Hepatocyte (in vitro differentiated cells): ENCODE results near the gene ADAMTSL1. TPM values are rescaled to one million over a fixed set of nuclear protein-coding genes. Genes with fewer than 3 reads are reported as not detected.

Source experiments
- DNase-seq: peaks from one replicate; pipeline ENCODE4 v3.0.0-alpha.2; 2016; ENCODE audit warnings: low spot score
- H2AFZ ChIP-seq: fragments of 200-600 bp; sonication (generic); 2 replicates; pipeline ENCODE4 v1.6.0; 2016; ENCODE audit warnings: antibody characterized with exemption, mild to moderate bottlenecking
- H3K27ac ChIP-seq: fragments of 200-600 bp; sonication (generic); 2 replicates; pipeline ENCODE4 v1.5.1; 2016; ENCODE audit warnings: mild to moderate bottlenecking
- H3K27me3 ChIP-seq: fragments of 200-600 bp; sonication (generic); 2 replicates; pipeline ENCODE4 v1.6.1; 2016
- H3K36me3 ChIP-seq: fragments of 200-600 bp; sonication (generic); replicated peaks from 2 replicates; pipeline ENCODE4 v1.5.1; 2016; ENCODE audit warnings: low read depth; ENCODE audit not compliant: insufficient read depth
- H3K4me1 ChIP-seq: fragments of 200-600 bp; sonication (generic); 2 replicates; pipeline ENCODE4 v1.5.1; 2016; ENCODE audit warnings: mild to moderate bottlenecking, moderate library complexity; ENCODE audit not compliant: insufficient read depth
- H3K4me2 ChIP-seq: fragments of 200-600 bp; sonication (generic); 2 replicates; pipeline ENCODE4 v1.6.0; 2016
- H3K4me3 ChIP-seq: fragments of 200-600 bp; sonication (generic); 2 replicates; pipeline ENCODE4 v1.5.1; 2016; ENCODE audit warnings: mild to moderate bottlenecking
- H3K79me2 ChIP-seq: fragments of 200-600 bp; sonication (generic); 2 replicates; pipeline ENCODE4 v1.6.0; 2017; ENCODE audit warnings: mild to moderate bottlenecking
- H3K9me2 ChIP-seq: fragments of 200-600 bp; sonication (generic); replicated peaks from 2 replicates; pipeline ENCODE4 v1.6.0; 2017; ENCODE audit warnings: mild to moderate bottlenecking; ENCODE audit not compliant: insufficient read depth
- H3K9me3 ChIP-seq: fragments of 200-600 bp; sonication (generic); 2 replicates; pipeline ENCODE4 v1.5.1; 2016; ENCODE audit warnings: low read depth, mild to moderate bottlenecking
- H4K20me1 ChIP-seq: fragments of 200-600 bp; sonication (generic); 2 replicates; pipeline ENCODE4 v1.6.0; 2016; ENCODE audit warnings: mild to moderate bottlenecking; ENCODE audit not compliant: insufficient read depth, poor library complexity, severe bottlenecking
- EZH2 ChIP-seq: fragments of 200-600 bp; sonication (generic); IDR thresholded peaks from 2 replicates; pipeline ENCODE4 v1.6.1; 2016; ENCODE audit warnings: antibody characterized with exemption, mild to moderate bottlenecking, borderline replicate concordance
- EZH2phosphoT487 ChIP-seq: fragments of 200-600 bp; sonication (generic); IDR thresholded peaks from one replicate; pipeline ENCODE4 v1.6.1; 2018; ENCODE audit warnings: antibody characterized with exemption, mild to moderate bottlenecking, low read depth, moderate library complexity; ENCODE audit not compliant: unreplicated experiment, severe bottlenecking
- WGBS: methylation state at CpG from one replicate; pipeline ENCODE4 v1.1.6; 2016; ENCODE audit warnings: low lambda C conversion rate; ENCODE audit errors: missing lambda C conversion rate; 5-methylcytosine and 5-hydroxymethylcytosine counted together
- polyA plus RNA-seq: library from polyadenylated mRNA; unstranded; fragments of >200 nt; fragmentation: Nextera tagmentation; extraction: Ambion mirVana; gene quantifications from 2 replicates; pipeline ENCODE4 v1.2.1, GENCODE V29; 2016
- total RNA-seq: library from RNA; depleted of rRNA; stranded (reverse); fragments of >200 nt; gene quantifications from 2 replicates; pipeline ENCODE4 v1.2.3, GENCODE V29; 2014
- TF ChIP-seq, protein P1 (sequence below): fragments of 200-600 bp; sonication (generic); IDR thresholded peaks from 2 replicates; pipeline ENCODE4 v1.5.1; 2016; ENCODE audit warnings: antibody characterized with exemption, mild to moderate bottlenecking; ENCODE audit not compliant: poor library complexity

The ADAMTSL1 gene
- total and polyA plus RNA-seq, 2 experiments from 2014 or later = 7.2 to 24.0 TPM

DNA sequence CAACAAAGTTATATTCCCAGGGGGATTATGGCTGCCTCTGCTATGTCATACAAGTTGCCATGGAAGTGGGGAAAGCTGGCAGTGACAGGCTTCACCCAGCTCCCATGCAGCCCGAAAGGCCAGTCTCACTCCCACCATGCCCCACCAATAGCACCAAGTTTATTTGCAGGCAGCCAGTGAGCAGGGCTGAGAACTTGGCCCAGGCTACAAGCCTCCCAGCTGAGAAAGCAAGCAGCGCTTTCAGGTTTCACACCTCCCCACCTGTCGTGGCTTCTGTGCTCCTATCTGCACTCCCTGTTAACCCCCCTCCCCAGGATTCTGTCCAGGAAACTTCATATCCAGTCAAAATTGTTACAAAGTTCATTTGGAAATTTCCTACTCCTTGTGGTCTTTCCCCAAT lies 404.0 kb downstream of the ADAMTSL1 start:
- Histone ChIP-seq H3K9me3 (no peaks in the 10 kb centered on the region), H3K27me3 (peaks cover 4% of the 10 kb centered on the region), H3K4me1 (no peaks in the 10 kb centered on the region), H3K27ac (no peak overlapping the region), H2AFZ (no peak overlapping the region), H3K4me3 (no peak overlapping the region), H3K36me3 (no peaks in the 10 kb centered on the region), H3K79me2 (no peaks in the 10 kb centered on the region), H3K4me2 (no peak overlapping the region), H4K20me1 (no peaks in the 10 kb centered on the region), H3K9me2 (no peaks in the 10 kb centered on the region)
- no peak for TF ChIP-seq EZH2phosphoT487
- TF ChIP-seq, protein P1, sequence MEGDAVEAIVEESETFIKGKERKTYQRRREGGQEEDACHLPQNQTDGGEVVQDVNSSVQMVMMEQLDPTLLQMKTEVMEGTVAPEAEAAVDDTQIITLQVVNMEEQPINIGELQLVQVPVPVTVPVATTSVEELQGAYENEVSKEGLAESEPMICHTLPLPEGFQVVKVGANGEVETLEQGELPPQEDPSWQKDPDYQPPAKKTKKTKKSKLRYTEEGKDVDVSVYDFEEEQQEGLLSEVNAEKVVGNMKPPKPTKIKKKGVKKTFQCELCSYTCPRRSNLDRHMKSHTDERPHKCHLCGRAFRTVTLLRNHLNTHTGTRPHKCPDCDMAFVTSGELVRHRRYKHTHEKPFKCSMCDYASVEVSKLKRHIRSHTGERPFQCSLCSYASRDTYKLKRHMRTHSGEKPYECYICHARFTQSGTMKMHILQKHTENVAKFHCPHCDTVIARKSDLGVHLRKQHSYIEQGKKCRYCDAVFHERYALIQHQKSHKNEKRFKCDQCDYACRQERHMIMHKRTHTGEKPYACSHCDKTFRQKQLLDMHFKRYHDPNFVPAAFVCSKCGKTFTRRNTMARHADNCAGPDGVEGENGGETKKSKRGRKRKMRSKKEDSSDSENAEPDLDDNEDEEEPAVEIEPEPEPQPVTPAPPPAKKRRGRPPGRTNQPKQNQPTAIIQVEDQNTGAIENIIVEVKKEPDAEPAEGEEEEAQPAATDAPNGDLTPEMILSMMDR = no peak
- TF ChIP-seq EZH2 = no peak
- no peak for DNase-seq
- 90% methylated on average over 3 of the region's 3 CpGs for WGBS

DNA sequence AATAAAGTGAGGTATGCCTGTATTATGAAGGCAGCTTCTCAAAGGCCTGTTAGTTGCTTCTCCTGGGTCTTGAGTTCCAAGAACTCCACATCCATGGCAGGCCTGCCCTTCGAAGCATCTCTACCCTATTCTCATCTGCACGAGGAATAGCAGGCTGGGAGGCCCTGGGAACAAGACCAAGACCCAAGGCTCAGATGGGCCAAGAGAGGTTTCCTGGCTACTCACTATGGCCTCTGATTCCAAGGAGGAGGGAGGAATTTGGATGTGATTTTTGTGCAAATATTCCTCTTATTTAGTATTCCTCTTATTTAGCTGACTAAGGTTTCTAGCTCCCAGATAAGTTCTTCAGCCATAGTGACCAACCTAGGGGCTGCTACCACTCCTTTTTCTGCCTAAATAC lies 407.8 kb downstream of the ADAMTSL1 start:
- H3K4me3 ChIP-seq = no peak overlapping the region
- H3K9me3 ChIP-seq = no peaks in the 10 kb centered on the region
- no peaks in the 10 kb centered on the region for H3K9me2 ChIP-seq
- no peak overlapping the region for H2AFZ ChIP-seq
- no peak overlapping the region for H3K4me2 ChIP-seq
- H3K79me2 ChIP-seq = no peaks in the 10 kb centered on the region
- DNase-seq = no peak
- H3K4me1 ChIP-seq = no peaks in the 10 kb centered on the region
- H3K36me3 ChIP-seq = no peaks in the 10 kb centered on the region
- TF ChIP-seq, protein P1 = no peak
- TF ChIP-seq EZH2 = no peak
- no peak for TF ChIP-seq EZH2phosphoT487
- no peaks in the 10 kb centered on the region for H4K20me1 ChIP-seq
- peaks cover 4% of the 10 kb centered on the region for H3K27me3 ChIP-seq
- no peak overlapping the region for H3K27ac ChIP-seq
- 93% methylated on average over 2 of the region's 2 CpGs for WGBS

DNA sequence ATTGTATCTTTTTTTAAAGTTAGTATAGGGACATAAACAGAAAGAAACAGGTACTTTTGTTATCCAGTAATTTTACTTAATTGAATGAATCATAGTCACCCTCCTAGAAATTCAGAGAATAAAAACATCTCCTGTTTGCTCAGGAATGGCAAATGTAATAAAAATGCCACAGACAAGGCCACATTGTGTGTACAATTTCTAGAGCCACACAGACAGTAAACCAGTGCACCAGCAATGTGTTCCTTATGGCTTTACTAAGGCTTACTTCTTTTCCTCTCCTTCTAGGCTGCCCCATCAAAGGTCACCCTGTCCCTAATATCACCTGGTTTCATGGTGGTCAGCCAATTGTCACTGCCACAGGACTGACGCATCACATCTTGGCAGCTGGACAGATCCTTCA lies 413.6 kb downstream of the ADAMTSL1 start:
- 95% methylated on average over 1 of the region's 1 CpG for WGBS
- DNase-seq = no peak
- peaks cover 8% of the 10 kb centered on the region for H3K4me1 ChIP-seq
- H4K20me1 ChIP-seq = no peaks in the 10 kb centered on the region
- H3K9me2 ChIP-seq = no peaks in the 10 kb centered on the region
- H3K4me3 ChIP-seq = no peak overlapping the region
- H3K36me3 ChIP-seq = no peaks in the 10 kb centered on the region
- H3K27ac ChIP-seq = no peak overlapping the region
- H2AFZ ChIP-seq = no peak overlapping the region
- H3K4me2 ChIP-seq = no peak overlapping the region
- no peaks in the 10 kb centered on the region for H3K27me3 ChIP-seq
- no peaks in the 10 kb centered on the region for H3K79me2 ChIP-seq
- TF ChIP-seq EZH2 = no peak
- no peaks in the 10 kb centered on the region for H3K9me3 ChIP-seq

DNA sequence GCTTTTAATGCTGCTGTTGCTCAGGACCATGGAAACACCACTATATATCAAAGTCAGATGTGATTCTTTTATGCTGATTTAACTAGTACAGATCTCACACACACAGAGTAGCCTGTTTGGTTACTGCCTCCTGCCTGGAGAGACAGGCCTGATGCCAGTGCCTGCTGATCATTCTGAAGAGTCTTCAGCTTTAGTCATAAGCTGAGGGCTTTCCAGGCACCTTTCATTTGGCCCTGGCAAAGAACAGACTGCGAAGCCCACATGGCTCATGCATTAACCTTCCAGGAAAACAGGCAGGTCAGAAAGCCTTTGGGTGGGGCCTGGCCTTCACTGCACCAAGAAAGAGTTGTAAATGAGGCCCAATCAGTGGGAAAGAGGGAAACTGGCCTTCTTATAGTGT lies 414.3 kb downstream of the ADAMTSL1 start:
- no peak for TF ChIP-seq EZH2
- no peak for TF ChIP-seq EZH2phosphoT487
- TF ChIP-seq, protein P1 = no peak
- H3K36me3 ChIP-seq = no peaks in the 10 kb centered on the region
- no peaks in the 10 kb centered on the region for H3K9me2 ChIP-seq
- 90% methylated on average over 1 of the region's 1 CpG for WGBS
- H3K4me1 ChIP-seq = peaks cover 8% of the 10 kb centered on the region
- H4K20me1 ChIP-seq = no peaks in the 10 kb centered on the region
- no peak overlapping the region for H3K4me3 ChIP-seq
- no peaks in the 10 kb centered on the region for H3K79me2 ChIP-seq
- H3K4me2 ChIP-seq = no peak overlapping the region
- no peaks in the 10 kb centered on the region for H3K9me3 ChIP-seq
- no peak overlapping the region for H3K27ac ChIP-seq
- H2AFZ ChIP-seq = no peak overlapping the region
- DNase-seq = no peak
- H3K27me3 ChIP-seq = no peaks in the 10 kb centered on the region
